ENCODE data around the gene NCKAP5. TPM values are rescaled to one million over a fixed set of nuclear protein-coding genes. Genes with fewer than 3 reads are reported as not detected.

The NCKAP5 gene
- total and polyA plus RNA-seq, 2 of the 13 experiments (the other 11 are each of a cell fraction or from before 2014, with no cell fraction given), result 0.01 TPM; not detected in 1

GRCh38 chr2:133204421-133204820 lies 363.8 kb downstream of the NCKAP5 start:
- no peaks in the 10 kb centered on the region for H3K4me1 ChIP-seq (ENCODE audit: insufficient read depth, low read length)
- FAIRE-seq (no peak), ATAC-seq (no peak), DNase-seq (ENCODE audit: low spot score) (no peak)
- H2AFZ ChIP-seq (ENCODE audit: low read length), result no peak overlapping the region
- peaks cover 55% of the 10 kb centered on the region for H3K9me3 ChIP-seq (ENCODE audit: low read length)
- H3K4me2 ChIP-seq (ENCODE audit: low read depth, low read length), result no peak overlapping the region
- WGBS (ENCODE audit: low lambda C conversion rate), result 29% methylated on average over 4 of the region's 4 CpGs
- BruUV-seq (replicated peaks), result no TSS peak
- no peaks in the 10 kb centered on the region for H3K27me3 ChIP-seq (ENCODE audit: control insufficient read depth in 1 of 2, insufficient read depth in 2 of 2, low read length in 2 of 2)
- ChIA-PET POLR2A (no interaction called here), CTCF (ENCODE audit: low intra/inter-chr PET ratio, low total read pairs) (no interaction called here)
- TF ChIP-seq PBX2 (CRISPR knock-in tag; IDR thresholded peaks at IDR 0.05) (no peak), ZNF891 (CRISPR knock-in tag; IDR thresholded peaks at IDR 0.05) (no peak), ZC3H4 (CRISPR knock-in tag; IDR thresholded peaks at IDR 0.05; ENCODE audit: borderline replicate concordance) (no peak), ATRX (CRISPR knock-in tag; IDR thresholded peaks at IDR 0.05; ENCODE audit: borderline replicate concordance) (no peak), RFX1 (IDR thresholded peaks at IDR 0.05) (no peak), DNMT3B (CRISPR knock-in tag; conservative IDR thresholded peaks at IDR 0.05) (no peak), FOSL1 (CRISPR knock-in tag; IDR thresholded peaks at IDR 0.05; ENCODE audit: borderline replicate concordance) (no peak), ZNF703 (CRISPR knock-in tag; IDR thresholded peaks at IDR 0.05; ENCODE audit: borderline replicate concordance) (no peak), ZNF235 (CRISPR knock-in tag; IDR thresholded peaks at IDR 0.05; ENCODE audit: borderline replicate concordance) (no peak), ZSCAN31 (CRISPR knock-in tag; IDR thresholded peaks at IDR 0.05; ENCODE audit: low read depth) (no peak), TOE1 (CRISPR knock-in tag; IDR thresholded peaks at IDR 0.05) (no peak), U2AF1 (optimal IDR thresholded peaks at IDR 0.05; ENCODE audit: low read depth, low read length) (no peak)
- TF ChIP-seq, protein P1, sequence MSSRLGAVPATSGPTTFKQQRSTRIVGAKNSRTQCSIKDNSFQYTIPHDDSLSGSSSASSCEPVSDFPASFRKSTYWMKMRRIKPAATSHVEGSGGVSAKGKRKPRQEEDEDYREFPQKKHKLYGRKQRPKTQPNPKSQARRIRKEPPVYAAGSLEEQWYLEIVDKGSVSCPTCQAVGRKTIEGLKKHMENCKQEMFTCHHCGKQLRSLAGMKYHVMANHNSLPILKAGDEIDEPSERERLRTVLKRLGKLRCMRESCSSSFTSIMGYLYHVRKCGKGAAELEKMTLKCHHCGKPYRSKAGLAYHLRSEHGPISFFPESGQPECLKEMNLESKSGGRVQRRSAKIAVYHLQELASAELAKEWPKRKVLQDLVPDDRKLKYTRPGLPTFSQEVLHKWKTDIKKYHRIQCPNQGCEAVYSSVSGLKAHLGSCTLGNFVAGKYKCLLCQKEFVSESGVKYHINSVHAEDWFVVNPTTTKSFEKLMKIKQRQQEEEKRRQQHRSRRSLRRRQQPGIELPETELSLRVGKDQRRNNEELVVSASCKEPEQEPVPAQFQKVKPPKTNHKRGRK (CRISPR knock-in tag; IDR thresholded peaks at IDR 0.05), result no peak
- TF ChIP-seq, protein P2, sequence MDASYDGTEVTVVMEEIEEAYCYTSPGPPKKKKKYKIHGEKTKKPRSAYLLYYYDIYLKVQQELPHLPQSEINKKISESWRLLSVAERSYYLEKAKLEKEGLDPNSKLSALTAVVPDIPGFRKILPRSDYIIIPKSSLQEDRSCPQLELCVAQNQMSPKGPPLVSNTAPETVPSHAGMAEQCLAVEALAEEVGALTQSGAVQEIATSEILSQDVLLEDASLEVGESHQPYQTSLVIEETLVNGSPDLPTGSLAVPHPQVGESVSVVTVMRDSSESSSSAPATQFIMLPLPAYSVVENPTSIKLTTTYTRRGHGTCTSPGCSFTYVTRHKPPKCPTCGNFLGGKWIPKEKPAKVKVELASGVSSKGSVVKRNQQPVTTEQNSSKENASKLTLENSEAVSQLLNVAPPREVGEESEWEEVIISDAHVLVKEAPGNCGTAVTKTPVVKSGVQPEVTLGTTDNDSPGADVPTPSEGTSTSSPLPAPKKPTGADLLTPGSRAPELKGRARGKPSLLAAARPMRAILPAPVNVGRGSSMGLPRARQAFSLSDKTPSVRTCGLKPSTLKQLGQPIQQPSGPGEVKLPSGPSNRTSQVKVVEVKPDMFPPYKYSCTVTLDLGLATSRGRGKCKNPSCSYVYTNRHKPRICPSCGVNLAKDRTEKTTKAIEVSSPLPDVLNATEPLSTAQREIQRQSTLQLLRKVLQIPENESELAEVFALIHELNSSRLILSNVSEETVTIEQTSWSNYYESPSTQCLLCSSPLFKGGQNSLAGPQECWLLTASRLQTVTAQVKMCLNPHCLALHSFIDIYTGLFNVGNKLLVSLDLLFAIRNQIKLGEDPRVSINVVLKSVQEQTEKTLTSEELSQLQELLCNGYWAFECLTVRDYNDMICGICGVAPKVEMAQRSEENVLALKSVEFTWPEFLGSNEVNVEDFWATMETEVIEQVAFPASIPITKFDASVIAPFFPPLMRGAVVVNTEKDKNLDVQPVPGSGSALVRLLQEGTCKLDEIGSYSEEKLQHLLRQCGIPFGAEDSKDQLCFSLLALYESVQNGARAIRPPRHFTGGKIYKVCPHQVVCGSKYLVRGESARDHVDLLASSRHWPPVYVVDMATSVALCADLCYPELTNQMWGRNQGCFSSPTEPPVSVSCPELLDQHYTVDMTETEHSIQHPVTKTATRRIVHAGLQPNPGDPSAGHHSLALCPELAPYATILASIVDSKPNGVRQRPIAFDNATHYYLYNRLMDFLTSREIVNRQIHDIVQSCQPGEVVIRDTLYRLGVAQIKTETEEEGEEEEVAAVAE (CRISPR knock-in tag; IDR thresholded peaks at IDR 0.05; ENCODE audit: borderline replicate concordance), result no peak
- H3K4me3 ChIP-seq (replicated peaks in 1 of 3; ENCODE audit: insufficient read depth in 1 of 3, low read depth in 2 of 3, low read length in 3 of 3), result no peak overlapping the region
- intact Hi-C loops (cut with micrococcal nuclease; ENCODE audit: unreplicated experiment), result no loop called here
- no peaks in the 10 kb centered on the region for H4K20me1 ChIP-seq (ENCODE audit: insufficient read depth, low read length)
- no peaks in the 10 kb centered on the region for H3K36me3 ChIP-seq (replicated peaks in 1 of 2; ENCODE audit: control insufficient read depth in 1 of 2, insufficient read depth in 2 of 2, low read length in 2 of 2)
- no peak overlapping the region for H3K27ac ChIP-seq (ENCODE audit: extremely low read length, insufficient read depth, low read length)
- no peaks in the 10 kb centered on the region for H3K79me2 ChIP-seq (ENCODE audit: insufficient read depth, low read length)
- in situ Hi-C loops (cut with HindIII; ENCODE audit: extremely low pct_ligation_motif_present, low pct_unique_long_range_greater_than_20kb), result no loop called here
- H3K9ac ChIP-seq (ENCODE audit: insufficient read depth, low read depth, low read length), result no peak overlapping the region

All from HepG2 (cell line).